CD14-positive monocyte (primary cell): ENCODE data around the gene HINT2. TPM values are rescaled to one million over a fixed set of nuclear protein-coding genes. Genes with fewer than 3 reads are reported as not detected.

Source experiments
- DNase-seq, 3 donors: peaks; one replicate each; pipeline ENCODE4 v3.0.0-alpha.2; 2011 to 2022
- H2AFZ ChIP-seq: 2 replicates; pipeline ENCODE4 v1.6.0; 2012; ENCODE audit warnings: mild to moderate bottlenecking, low read depth, low read length, inconsistent platforms; ENCODE audit not compliant: insufficient read depth, poor library complexity, severe bottlenecking
- H3K27ac ChIP-seq, 2 donors: 1 replicate in 1 of 2; 2 replicates in 1 of 2; pipeline ENCODE4 v1.5.1; 2012 to 2013; ENCODE audit warnings: low read length in 2 of 2, control low read depth in 1 of 2, inconsistent platforms in 1 of 2, low read depth in 1 of 2, mild to moderate bottlenecking in 1 of 2
- H3K27me3 ChIP-seq, 2 donors: one replicate each; pipeline versions ENCODE4 v1.6.0 to v1.6.1; 2011 to 2013; ENCODE audit warnings: low read length in 2 of 2; ENCODE audit not compliant: control insufficient read depth in 2 of 2, insufficient read depth in 2 of 2
- H3K36me3 ChIP-seq, 2 donors: replicated peaks in 1 of 2; 1 replicate in 1 of 2; 2 replicates in 1 of 2; pipeline versions ENCODE4 v1.5.1 to v1.6.1; 2012 to 2013; ENCODE audit warnings: low read length in 2 of 2, control low read depth in 1 of 2, inconsistent platforms in 1 of 2, mild to moderate bottlenecking in 1 of 2; ENCODE audit not compliant: insufficient read depth in 2 of 2, control insufficient read depth in 1 of 2
- H3K4me1 ChIP-seq, 2 donors: 1 replicate in 1 of 2; 2 replicates in 1 of 2; pipeline versions ENCODE4 v1.5.1 to v1.6.1; 2012 to 2013; ENCODE audit warnings: low read length in 2 of 2, control low read depth in 1 of 2, inconsistent platforms in 1 of 2, mild to moderate bottlenecking in 1 of 2, moderate library complexity in 1 of 2; ENCODE audit not compliant: insufficient read depth in 2 of 2, control insufficient read depth in 1 of 2
- H3K4me2 ChIP-seq: replicated peaks from 2 replicates; pipeline ENCODE3; 2012; ENCODE audit warnings: low read length, moderate library complexity, mild to moderate bottlenecking; ENCODE audit not compliant: poor library complexity, severe bottlenecking; ENCODE audit errors: extremely low read depth
- H3K4me3 ChIP-seq, 3 experiments: fragments of 200-600 bp in 1 of 3; sonication (generic) in 1 of 3; replicated peaks in 1 of 3; 1 replicate in 2 of 3; 2 replicates in 1 of 3; pipeline ENCODE4 v1.5.1; 2011 to 2013; ENCODE audit warnings: low read length in 3 of 3, mild to moderate bottlenecking in 3 of 3, control low read depth in 2 of 3, low read depth in 2 of 3, inconsistent platforms in 1 of 3, moderate library complexity in 1 of 3
- H3K79me2 ChIP-seq: 2 replicates; pipeline ENCODE4 v1.6.0; 2012; ENCODE audit warnings: mild to moderate bottlenecking, control low read depth, inconsistent platforms, low read length, moderate library complexity; ENCODE audit not compliant: insufficient read depth
- H3K9ac ChIP-seq: 2 replicates; pipeline ENCODE4 v1.6.0; 2017; ENCODE audit warnings: low read length, mild to moderate bottlenecking; ENCODE audit not compliant: insufficient read depth, poor library complexity, severe bottlenecking
- H3K9me3 ChIP-seq, 2 donors: replicated peaks in 1 of 2; 1 replicate in 1 of 2; 2 replicates in 1 of 2; pipeline versions ENCODE4 v1.5.1 to v1.6.1; 2012 to 2013; ENCODE audit warnings: low read length in 2 of 2, control low read depth in 1 of 2; ENCODE audit not compliant: control insufficient read depth in 1 of 2, insufficient read depth in 1 of 2
- H4K20me1 ChIP-seq: 2 replicates; pipeline ENCODE4 v1.6.0; 2012; ENCODE audit warnings: mild to moderate bottlenecking, low read length, control low read depth, moderate library complexity; ENCODE audit not compliant: insufficient read depth
- H3K27ac Mint-ChIP-seq, 7 donors: one replicate each; pipeline ENCODE4 v1.8.0; 2020; ENCODE audit warnings: mild to moderate bottlenecking in 7 of 7, mixed read lengths in 7 of 7, moderate library complexity in 6 of 7, inconsistent platforms in 2 of 7
- H3K27me3 Mint-ChIP-seq, 3 donors: one replicate each; pipeline ENCODE4 v1.8.0; 2021 to 2022; ENCODE audit warnings: low read depth in 3 of 3, mild to moderate bottlenecking in 3 of 3, mixed read lengths in 3 of 3, moderate library complexity in 3 of 3, inconsistent platforms in 1 of 3
- H3K36me3 Mint-ChIP-seq, 2 donors: one replicate each; pipeline ENCODE4 v1.8.0; 2020; ENCODE audit warnings: mixed read lengths in 2 of 2, inconsistent platforms in 1 of 2, mild to moderate bottlenecking in 1 of 2
- H3K4me1 Mint-ChIP-seq: one replicate; pipeline ENCODE4 v1.8.0; 2020; ENCODE audit warnings: mild to moderate bottlenecking, mixed read lengths
- H3K4me3 Mint-ChIP-seq, 2 donors: one replicate each; pipeline ENCODE4 v1.8.0; 2020; ENCODE audit warnings: mild to moderate bottlenecking in 2 of 2, mixed read lengths in 2 of 2, moderate library complexity in 1 of 2
- H3K9me3 Mint-ChIP-seq, 7 donors: one replicate each; pipeline ENCODE4 v1.8.0; 2020 to 2022; ENCODE audit warnings: mixed read lengths in 7 of 7, mild to moderate bottlenecking in 6 of 7, moderate library complexity in 6 of 7, inconsistent platforms in 2 of 7
- WGBS: methylation state at CpG from one replicate; pipeline ENCODE4 v1.1.5; 2013; ENCODE audit warnings: missing lambda C conversion rate; ENCODE audit not compliant: insufficient coverage; 5-methylcytosine and 5-hydroxymethylcytosine counted together
- intact Hi-C, 2 donors: fragments of 100-400 bp; cut with micrococcal nuclease; formaldehyde crosslinking; loops; one replicate each; pipeline versions ENCODE4 v1.15.0 to v1.15.1; 2023
- polyA plus RNA-seq, 3 donors: library from polyadenylated mRNA; depleted of rRNA in 1 of 3; unstranded in 2 of 3; stranded (reverse) in 1 of 3; fragments of 300-500 nt in 2 of 3; fragments of >200 nt in 1 of 3; fragmentation: Illumina TruSeq in 2 of 3; gene quantifications; 1 replicate in 2 of 3; 2 replicates in 1 of 3; pipeline ENCODE4 v1.2.3, GENCODE V29; 2012 to 2021
- TF ChIP-seq, protein P1 (sequence below): fragments of 200-600 bp; IDR thresholded peaks from one replicate; pipeline ENCODE4 v1.8.0; 2022; ENCODE audit warnings: antibody characterized with exemption, mild to moderate bottlenecking

Gene HINT2
- polyA plus RNA-seq, 3 donors: 19.9 to 64.5 (median 59.1) TPM

DNA sequence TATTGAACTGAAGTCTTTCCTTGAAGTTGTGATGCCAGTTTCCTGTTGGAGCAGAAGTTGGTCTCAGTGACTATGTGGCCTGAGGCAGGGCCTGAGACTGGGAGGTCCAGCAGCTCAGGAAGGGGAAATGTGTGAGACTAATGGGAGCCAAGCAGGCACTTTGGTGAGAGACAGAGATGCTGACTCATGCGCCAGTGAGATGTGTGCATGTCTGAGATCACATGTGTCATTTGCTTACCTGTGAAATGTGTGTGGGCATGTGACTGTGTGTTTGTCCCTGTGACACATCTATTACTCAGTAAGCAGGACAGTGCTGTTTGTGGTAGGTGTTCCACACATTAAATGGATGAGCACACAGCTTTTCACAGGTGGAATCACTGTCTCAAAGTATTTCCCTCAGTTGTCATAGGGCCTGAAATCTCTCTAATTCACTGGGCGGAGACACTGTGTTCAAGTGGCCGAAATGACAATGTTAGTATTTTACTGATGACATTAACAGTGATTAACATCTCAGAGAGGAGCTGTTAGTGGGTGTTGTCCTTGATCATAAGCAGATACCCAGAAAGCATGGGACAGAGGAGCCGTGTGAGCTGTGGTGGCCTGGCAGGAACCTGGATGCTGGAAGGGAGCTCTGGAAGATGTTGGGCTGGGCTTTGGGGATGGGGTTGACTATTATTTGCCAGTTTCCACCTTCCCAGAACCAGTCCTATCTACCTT lies 16.0 kb downstream of the HINT2 start:
- Mint-ChIP-seq H3K27me3 (peaks cover 2 to 6% (median 3%) of the 10 kb centered on the region in 3 donors), H3K36me3 (no peaks in the 10 kb centered on the region), H3K4me3 (no peak overlapping the region), H3K4me1 (peaks cover 6% of the 10 kb centered on the region), H3K9me3 (no peaks in the 10 kb centered on the region), H3K27ac (peak overlapping the region in 1 of 7 donors; percentile 51)
- TF ChIP-seq, protein P1, sequence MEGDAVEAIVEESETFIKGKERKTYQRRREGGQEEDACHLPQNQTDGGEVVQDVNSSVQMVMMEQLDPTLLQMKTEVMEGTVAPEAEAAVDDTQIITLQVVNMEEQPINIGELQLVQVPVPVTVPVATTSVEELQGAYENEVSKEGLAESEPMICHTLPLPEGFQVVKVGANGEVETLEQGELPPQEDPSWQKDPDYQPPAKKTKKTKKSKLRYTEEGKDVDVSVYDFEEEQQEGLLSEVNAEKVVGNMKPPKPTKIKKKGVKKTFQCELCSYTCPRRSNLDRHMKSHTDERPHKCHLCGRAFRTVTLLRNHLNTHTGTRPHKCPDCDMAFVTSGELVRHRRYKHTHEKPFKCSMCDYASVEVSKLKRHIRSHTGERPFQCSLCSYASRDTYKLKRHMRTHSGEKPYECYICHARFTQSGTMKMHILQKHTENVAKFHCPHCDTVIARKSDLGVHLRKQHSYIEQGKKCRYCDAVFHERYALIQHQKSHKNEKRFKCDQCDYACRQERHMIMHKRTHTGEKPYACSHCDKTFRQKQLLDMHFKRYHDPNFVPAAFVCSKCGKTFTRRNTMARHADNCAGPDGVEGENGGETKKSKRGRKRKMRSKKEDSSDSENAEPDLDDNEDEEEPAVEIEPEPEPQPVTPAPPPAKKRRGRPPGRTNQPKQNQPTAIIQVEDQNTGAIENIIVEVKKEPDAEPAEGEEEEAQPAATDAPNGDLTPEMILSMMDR: no peak
- H4K20me1 ChIP-seq: no peaks in the 10 kb centered on the region
- no peaks in the 10 kb centered on the region for H3K36me3 ChIP-seq
- H3K79me2 ChIP-seq: no peaks in the 10 kb centered on the region
- H3K4me3 ChIP-seq: no peak overlapping the region
- no peak overlapping the region for H2AFZ ChIP-seq
- intact Hi-C loops: no loop called here
- peak in 1 of 3 donors; percentile 35 for DNase-seq
- H3K27me3 ChIP-seq: no peaks in the 10 kb centered on the region
- no peaks in the 10 kb centered on the region for H3K9me3 ChIP-seq
- H3K4me1 ChIP-seq: no peaks in the 10 kb centered on the region
- no peak overlapping the region for H3K27ac ChIP-seq
- no peak overlapping the region for H3K9ac ChIP-seq
- H3K4me2 ChIP-seq: no peak overlapping the region
- 81% methylated on average over 3 of the region's 4 CpGs for WGBS

- no peak overlapping the region for H3K27ac Mint-ChIP-seq
- H3K4me3 ChIP-seq: no peak overlapping the region
Measured at GRCh38 chr9:35797311-35798109, 17.3 kb downstream of the HINT2 start.

More at GRCh38 chr9:35797311-35798109, 17.3 kb downstream of the HINT2 start:
- H3K9ac ChIP-seq: no peak overlapping the region
- WGBS: 100% methylated on average over 2 of the region's 6 CpGs
- no peak overlapping the region for H3K27ac ChIP-seq
- intact Hi-C loops: no loop called here
- Mint-ChIP-seq H3K27me3 (peaks cover 5 to 9% (median 6%) of the 10 kb centered on the region in 3 donors), H3K4me3 (no peak overlapping the region), H3K36me3 (peaks cover 0 to 1% of the 10 kb centered on the region in 2 donors), H3K9me3 (peaks cover 0 to 3% (median 0%) of the 10 kb centered on the region in 7 donors), H3K4me1 (peaks cover 6% of the 10 kb centered on the region)
- H3K27me3 ChIP-seq: peaks cover 0 to under 1% of the 10 kb centered on the region in 2 donors
- no peaks in the 10 kb centered on the region for H3K79me2 ChIP-seq
- no peak overlapping the region for H2AFZ ChIP-seq
- H3K9me3 ChIP-seq: no peaks in the 10 kb centered on the region
- H3K4me1 ChIP-seq: no peaks in the 10 kb centered on the region
- no peak overlapping the region for H3K4me2 ChIP-seq
- DNase-seq: no peak
- TF ChIP-seq, protein P1: no peak
- no peaks in the 10 kb centered on the region for H4K20me1 ChIP-seq
- no peaks in the 10 kb centered on the region for H3K36me3 ChIP-seq
